LNCaP clone FGC (cell line): ENCODE measurements around the gene CNTF.

ENCODE experiments used
- DNase-seq: peaks from one replicate; pipeline ENCODE4 v3.0.0-alpha.2; 2011; ENCODE audit warnings: low read depth
- H3K4me3 ChIP-seq: 2 replicates; pipeline ENCODE4 v1.5.1; 2011; ENCODE audit warnings: mild to moderate bottlenecking, low read depth, low read length, control low read depth
- TF ChIP-seq, protein P1 (sequence below): IDR thresholded peaks from 2 replicates; pipeline ENCODE4 v1.5.1; 2012; ENCODE audit warnings: mild to moderate bottlenecking; ENCODE audit not compliant: control insufficient read depth, insufficient read depth; ENCODE audit errors: extremely low read depth

The CNTF gene

GRCh38 chr11:58659910-58660570 lies 37.6 kb downstream of the CNTF start:
- H3K4me3 ChIP-seq = no peak overlapping the region
- TF ChIP-seq, protein P1, sequence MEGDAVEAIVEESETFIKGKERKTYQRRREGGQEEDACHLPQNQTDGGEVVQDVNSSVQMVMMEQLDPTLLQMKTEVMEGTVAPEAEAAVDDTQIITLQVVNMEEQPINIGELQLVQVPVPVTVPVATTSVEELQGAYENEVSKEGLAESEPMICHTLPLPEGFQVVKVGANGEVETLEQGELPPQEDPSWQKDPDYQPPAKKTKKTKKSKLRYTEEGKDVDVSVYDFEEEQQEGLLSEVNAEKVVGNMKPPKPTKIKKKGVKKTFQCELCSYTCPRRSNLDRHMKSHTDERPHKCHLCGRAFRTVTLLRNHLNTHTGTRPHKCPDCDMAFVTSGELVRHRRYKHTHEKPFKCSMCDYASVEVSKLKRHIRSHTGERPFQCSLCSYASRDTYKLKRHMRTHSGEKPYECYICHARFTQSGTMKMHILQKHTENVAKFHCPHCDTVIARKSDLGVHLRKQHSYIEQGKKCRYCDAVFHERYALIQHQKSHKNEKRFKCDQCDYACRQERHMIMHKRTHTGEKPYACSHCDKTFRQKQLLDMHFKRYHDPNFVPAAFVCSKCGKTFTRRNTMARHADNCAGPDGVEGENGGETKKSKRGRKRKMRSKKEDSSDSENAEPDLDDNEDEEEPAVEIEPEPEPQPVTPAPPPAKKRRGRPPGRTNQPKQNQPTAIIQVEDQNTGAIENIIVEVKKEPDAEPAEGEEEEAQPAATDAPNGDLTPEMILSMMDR = no peak
- no peak for DNase-seq

DNA sequence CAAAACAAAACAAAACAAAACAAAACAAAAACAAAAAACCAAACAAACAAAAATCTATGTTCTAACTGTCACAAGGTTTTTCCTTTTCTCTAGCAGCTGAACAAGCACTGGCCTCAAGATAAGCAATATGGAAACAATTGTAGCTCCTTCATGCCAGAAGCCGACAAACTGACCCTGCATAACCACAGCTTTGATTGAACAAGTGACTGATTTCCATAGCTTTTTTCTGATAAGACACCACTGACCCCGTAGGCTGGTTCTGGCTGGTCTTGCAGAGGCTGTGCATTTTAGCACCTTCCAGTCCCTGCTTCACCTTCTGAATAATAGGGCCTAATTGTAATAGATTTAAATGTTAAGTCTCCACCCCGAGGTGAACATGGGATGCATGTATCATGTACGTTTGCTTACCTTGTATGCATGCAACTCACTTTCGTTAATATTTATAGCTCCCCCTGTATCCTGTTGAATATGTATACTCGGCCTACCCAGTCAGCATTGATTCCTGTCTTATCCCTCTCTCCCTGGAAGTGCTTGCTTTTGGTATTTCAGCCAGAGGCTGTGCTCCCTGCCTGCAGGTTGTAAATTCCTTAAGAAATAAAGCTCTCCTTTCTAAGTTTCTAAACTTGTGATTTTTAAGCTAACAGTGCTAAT lies 49.6 kb downstream of the CNTF start:
- H3K4me3 ChIP-seq = no peak overlapping the region
- DNase-seq = no peak
- TF ChIP-seq, protein P1 = no peak

DNA sequence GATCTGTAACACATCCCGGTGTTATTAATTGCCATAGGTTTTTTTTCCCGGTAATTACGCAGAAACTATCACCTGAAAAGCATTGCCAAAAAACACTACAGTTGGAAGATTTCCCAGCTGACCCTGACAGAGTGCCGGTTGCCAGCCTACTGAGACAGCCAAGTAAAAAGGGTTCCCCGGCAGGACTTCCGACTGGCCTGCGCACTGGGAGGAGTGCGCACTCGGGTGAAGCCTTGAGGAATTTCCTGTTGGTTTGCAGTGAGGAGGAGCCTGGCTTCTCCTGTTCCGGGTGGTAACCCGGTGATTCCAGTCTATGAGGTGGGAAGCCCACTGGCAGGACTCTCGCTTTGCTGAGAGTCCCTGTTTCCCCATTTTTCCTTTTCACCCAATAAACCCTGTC lies 52.1 kb downstream of the CNTF start:
- no peak for DNase-seq
- TF ChIP-seq, protein P1 = no peak
- H3K4me3 ChIP-seq = no peak overlapping the region
